Measurements from ENCODE around the gene PRDM16.

GRCh38 chr1:3469849-3470649 lies 401.0 kb downstream of the PRDM16 start:
- no peak for TF ChIP-seq GABPA (IDR thresholded peaks at IDR 0.05 in 1 of 2, conservative IDR thresholded peaks at IDR 0.05 in 1 of 2)
- no peak for TF ChIP-seq RXRA (IDR thresholded peaks at IDR 0.05)
- no peak for TF ChIP-seq FOXA1 (IDR thresholded peaks at IDR 0.05)
- no peak for TF ChIP-seq CTCF (IDR thresholded peaks at IDR 0.05; ENCODE audit: low read depth, low read length, missing input control)
- TF ChIP-seq JUND (IDR thresholded peaks at IDR 0.05) = no peak
- no peak for TF ChIP-seq REST (IDR thresholded peaks at IDR 0.05)
- no peak for TF ChIP-seq HNF4A (conservative IDR thresholded peaks at IDR 0.05)
- no peak for TF ChIP-seq ZBTB33 (IDR thresholded peaks at IDR 0.05)
